ENCODE results near the gene PTPRN2.
"Not testable (repeated sequence)": the region's sequence is repeated elsewhere in the genome, so short reads cannot be mapped to it uniquely, and the experiment has no call there.

The PTPRN2 gene

DNA sequence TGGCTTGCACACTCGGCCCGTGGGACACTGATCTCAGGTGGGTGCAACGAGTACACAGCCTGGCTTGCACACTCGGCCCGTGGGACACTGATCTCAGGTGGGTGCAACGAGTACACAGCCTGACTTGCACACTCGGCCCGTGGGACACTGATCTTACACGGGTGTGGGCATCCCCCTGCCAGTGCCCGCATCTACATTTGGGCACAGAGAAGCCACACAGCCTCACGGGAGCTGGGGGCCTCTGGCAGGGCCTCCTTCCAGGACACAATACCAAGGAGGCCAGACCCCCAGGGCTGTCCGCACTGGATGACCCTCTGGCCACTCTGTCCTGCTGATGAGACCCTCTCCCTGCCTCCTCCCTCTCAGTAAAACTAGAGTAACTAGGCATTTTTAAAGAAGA lies 920.4 kb downstream of the PTPRN2 start:
- no peak for DNase-seq
- in situ Hi-C loops (cut with HindIII; ENCODE audit: low pct_ligation_motif_present, low pct_unique_long_range_greater_than_20kb, low sequenced_read_pairs), result no loop called here

DNA sequence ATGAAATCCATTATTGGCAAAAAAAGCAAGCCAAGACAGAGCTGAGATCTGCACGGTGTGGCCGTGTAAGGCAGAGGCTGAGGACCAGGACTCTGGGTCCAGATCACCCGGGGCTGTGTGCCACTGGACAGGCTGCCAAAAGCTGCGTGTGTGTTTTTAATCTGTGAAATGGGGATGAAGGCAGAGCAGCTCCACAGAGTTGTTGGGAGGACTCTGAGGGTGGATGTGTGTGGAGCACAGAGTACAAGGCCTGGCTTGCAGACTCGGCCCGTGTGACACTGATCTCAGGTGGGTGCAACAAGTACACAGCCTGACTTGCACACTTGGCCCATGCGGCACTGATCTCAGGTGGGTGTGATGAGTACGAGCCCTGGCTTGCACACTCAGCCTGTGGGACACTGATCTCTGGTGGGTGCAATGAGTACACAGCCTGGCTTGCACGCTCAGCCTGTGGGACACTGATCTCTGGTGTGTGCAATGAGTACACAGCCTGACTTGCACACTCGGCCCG lies 921.0 kb downstream of the PTPRN2 start:
- in situ Hi-C loops (cut with HindIII; ENCODE audit: low pct_ligation_motif_present, low pct_unique_long_range_greater_than_20kb, low sequenced_read_pairs), result no loop called here
- no peak for DNase-seq

DNA sequence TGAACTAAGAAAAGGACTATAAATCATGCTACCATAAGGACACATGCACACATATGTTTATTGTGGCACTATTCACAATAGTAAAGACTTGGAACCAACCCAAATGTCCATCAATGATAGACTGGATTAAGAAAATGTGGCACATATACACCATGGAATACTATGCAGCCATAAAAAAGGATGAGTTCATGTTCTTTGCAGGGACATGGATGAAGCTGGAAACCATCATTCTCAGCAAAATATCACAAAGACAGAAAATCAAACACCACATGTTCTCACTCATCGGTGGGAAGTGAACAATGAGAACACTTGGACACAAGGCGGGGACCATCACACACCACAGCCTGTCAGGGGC lies 922.0 kb downstream of the PTPRN2 start:
- DNase-seq; in situ Hi-C loops (cut with HindIII; ENCODE audit: low pct_ligation_motif_present, low pct_unique_long_range_greater_than_20kb, low sequenced_read_pairs): not testable (repeated sequence)

GRCh38 chr7:157664871-157665633 lies 922.6 kb downstream of the PTPRN2 start:
- no peak for DNase-seq
- in situ Hi-C loops (cut with HindIII; ENCODE audit: low pct_ligation_motif_present, low pct_unique_long_range_greater_than_20kb, low sequenced_read_pairs), result no loop called here

- no peak for DNase-seq
- in situ Hi-C loops (cut with HindIII; ENCODE audit: low pct_ligation_motif_present, low pct_unique_long_range_greater_than_20kb, low sequenced_read_pairs), result no loop called here
These were observed 923.6 kb downstream of the PTPRN2 start for GRCh38 chr7:157664034-157664433.

GRCh38 chr7:157662981-157663716 lies 924.5 kb downstream of the PTPRN2 start:
- DNase-seq, result no peak
- in situ Hi-C loops (cut with HindIII; ENCODE audit: low pct_ligation_motif_present, low pct_unique_long_range_greater_than_20kb, low sequenced_read_pairs), result no loop called here

DNA sequence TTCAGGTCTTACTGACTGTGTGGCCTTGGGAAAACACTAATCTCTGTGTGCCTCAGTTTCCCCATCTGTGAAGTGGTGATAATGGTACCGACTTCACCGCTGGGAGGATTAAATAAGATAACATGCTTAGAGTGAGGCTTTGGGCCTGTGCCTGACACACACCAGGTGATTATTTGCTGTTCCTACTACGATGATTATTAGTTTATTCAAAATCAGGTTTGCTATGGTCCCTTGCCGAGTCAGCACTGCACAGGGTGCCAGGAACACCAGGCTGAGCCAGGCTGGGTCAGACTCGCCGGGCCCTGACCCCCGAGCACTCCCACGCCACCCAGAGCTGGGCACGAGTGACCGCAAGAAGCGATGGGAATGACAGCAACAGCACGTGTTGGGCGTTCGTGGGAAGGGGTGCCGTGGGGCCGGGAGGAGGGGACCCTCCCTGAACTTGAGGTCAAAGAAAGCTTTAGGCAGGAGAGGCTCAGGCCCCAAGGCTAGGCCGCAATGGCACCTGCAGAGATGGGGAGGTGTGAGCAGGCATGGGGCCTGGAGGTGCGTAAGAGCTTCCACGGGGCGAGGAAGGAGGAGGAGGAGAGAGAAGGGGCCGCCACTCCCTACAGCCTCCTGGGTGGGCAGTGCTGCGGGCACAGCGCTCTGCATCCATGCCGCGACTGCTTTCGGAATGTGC lies 925.4 kb downstream of the PTPRN2 start:
- DNase-seq, result no peak
- in situ Hi-C loops (cut with HindIII; ENCODE audit: low pct_ligation_motif_present, low pct_unique_long_range_greater_than_20kb, low sequenced_read_pairs), result no loop called here

GRCh38 chr7:157661611-157661975 lies 926.0 kb downstream of the PTPRN2 start:
- no peak for DNase-seq
- in situ Hi-C loops (cut with HindIII; ENCODE audit: low pct_ligation_motif_present, low pct_unique_long_range_greater_than_20kb, low sequenced_read_pairs), result no loop called here

DNA sequence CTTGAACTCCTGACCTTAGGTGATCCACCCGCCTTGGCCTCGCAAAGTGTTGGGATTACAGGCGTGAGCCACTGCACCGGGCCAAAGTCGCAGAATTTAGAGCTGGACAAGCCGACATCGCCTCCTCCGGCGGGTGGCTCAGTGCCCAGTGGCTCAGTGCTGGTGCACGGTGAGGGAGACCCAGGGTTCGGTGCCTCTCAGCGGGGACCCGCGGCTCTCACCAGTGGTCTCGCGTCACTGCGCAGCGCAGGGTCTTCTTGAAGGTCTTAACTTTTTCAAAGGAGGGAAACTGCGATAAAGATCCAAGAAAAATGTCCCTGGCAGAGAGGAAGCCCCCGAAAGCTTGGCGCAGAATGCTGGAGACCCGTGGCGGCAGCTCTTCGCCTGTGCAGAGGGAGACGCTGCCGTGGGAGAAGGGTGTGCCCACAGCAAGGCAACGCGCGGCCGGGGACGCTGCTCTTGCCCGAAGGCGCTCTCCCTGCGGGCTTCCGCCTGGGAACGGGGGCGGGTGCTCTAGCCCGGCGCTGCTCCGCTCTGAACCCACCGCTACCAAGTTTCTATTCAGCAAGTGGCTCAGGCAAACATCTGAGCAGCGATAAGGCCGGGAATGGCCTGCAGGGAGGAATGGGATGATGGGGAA lies 926.5 kb downstream of the PTPRN2 start:
- in situ Hi-C loops (cut with HindIII; ENCODE audit: low pct_ligation_motif_present, low pct_unique_long_range_greater_than_20kb, low sequenced_read_pairs), result no loop called here

GRCh38 chr7:157658851-157659412 lies 928.7 kb downstream of the PTPRN2 start:
- DNase-seq, result no peak
- in situ Hi-C loops (cut with HindIII; ENCODE audit: low pct_ligation_motif_present, low pct_unique_long_range_greater_than_20kb, low sequenced_read_pairs), result no loop called here

More for the DNA sequence above, 926.5 kb downstream of the PTPRN2 start:
- no peak for DNase-seq

- in situ Hi-C loops (cut with HindIII; ENCODE audit: low pct_ligation_motif_present, low pct_unique_long_range_greater_than_20kb, low sequenced_read_pairs), result no loop called here
- DNase-seq, result no peak
These were observed 929.6 kb downstream of the PTPRN2 start for GRCh38 chr7:157657741-157658740.

- DNase-seq, result no peak
- in situ Hi-C loops (cut with HindIII; ENCODE audit: low pct_ligation_motif_present, low pct_unique_long_range_greater_than_20kb, low sequenced_read_pairs), result no loop called here
These were observed 931.3 kb downstream of the PTPRN2 start for GRCh38 chr7:157656195-157656769.

DNA sequence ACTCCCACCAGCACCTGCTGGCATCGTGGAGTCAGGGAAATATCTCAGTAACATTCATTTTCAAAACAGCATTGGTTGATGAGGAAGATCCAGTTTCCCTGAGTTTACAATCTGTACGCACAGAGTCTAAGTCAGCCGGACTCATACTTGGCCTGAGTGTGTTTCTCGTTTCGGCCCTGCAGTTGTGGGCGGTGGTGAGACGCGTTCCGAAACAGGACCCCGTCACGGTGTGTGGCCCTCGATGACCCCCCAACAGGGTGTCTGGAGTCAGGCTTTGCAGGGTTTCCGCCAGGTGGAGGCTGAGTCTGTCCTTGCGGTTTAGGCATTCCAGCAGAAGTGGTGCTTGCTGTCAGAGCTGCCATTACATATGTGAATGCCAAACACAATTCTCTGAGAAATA lies 933.3 kb downstream of the PTPRN2 start:
- in situ Hi-C loops (cut with HindIII; ENCODE audit: low pct_ligation_motif_present, low pct_unique_long_range_greater_than_20kb, low sequenced_read_pairs), result no loop called here
- no peak for DNase-seq

DNA sequence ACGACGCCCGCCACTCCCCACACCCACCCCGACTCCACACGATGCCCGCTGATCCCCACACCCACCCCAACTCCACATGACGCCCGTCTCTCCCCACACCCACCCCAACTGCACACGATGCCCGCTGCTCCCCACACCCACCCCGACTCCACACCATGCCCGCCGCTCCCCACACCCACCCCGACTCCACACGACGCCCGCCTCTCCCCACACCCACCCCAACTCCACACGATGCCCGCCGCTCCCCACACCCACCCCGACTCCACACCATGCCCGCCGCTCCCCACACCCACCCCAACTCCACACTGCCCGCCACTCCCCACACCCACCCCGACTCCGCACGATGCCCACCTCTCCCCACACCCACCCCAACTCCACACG lies 933.8 kb downstream of the PTPRN2 start:
- no peak for DNase-seq
- in situ Hi-C loops (cut with HindIII; ENCODE audit: low pct_ligation_motif_present, low pct_unique_long_range_greater_than_20kb, low sequenced_read_pairs), result no loop called here

DNA sequence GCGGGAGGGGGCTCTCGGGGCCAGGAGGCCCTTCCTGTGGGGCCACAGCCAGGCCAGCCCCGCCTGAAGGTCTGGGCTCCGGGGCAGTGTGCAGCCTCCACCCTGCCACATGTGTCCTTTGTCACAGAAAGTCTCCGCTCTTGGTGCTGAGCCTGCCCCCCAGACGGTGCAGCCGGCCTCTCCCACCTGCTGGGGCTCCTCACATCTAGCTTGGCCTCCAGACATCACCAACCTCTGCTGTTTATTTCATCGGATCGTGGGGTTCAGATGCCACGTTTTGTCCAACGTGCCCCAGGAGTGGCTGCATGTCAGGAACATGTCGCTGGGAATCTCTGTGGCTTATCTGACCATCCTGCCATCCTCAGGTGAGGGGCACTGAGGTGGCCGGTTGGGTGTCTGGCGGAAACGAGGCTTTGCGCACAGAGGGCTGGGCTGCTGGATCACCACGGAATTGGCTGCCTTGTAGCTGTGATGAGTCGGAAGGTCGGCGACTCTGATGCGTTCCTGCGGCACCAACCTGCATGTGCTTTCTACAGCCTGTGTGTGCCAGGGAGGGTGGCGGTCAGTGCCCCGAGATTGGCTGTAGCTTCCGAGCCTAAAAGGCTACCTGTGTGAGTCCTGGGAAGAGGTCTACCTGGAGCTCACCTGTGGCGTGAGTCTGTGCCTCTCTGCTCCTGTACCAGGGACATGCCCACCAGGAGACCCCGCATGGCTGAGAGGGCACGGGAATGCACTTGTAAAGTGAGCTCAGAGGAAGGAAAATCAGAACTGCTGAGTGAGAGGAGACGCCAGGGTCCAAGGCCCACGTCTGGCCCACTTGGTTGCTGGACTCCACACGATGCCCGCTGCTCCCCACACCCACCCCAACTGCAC lies 934.4 kb downstream of the PTPRN2 start:
- in situ Hi-C loops (cut with HindIII; ENCODE audit: low pct_ligation_motif_present, low pct_unique_long_range_greater_than_20kb, low sequenced_read_pairs), result no loop called here
- DNase-seq, result no peak

DNA sequence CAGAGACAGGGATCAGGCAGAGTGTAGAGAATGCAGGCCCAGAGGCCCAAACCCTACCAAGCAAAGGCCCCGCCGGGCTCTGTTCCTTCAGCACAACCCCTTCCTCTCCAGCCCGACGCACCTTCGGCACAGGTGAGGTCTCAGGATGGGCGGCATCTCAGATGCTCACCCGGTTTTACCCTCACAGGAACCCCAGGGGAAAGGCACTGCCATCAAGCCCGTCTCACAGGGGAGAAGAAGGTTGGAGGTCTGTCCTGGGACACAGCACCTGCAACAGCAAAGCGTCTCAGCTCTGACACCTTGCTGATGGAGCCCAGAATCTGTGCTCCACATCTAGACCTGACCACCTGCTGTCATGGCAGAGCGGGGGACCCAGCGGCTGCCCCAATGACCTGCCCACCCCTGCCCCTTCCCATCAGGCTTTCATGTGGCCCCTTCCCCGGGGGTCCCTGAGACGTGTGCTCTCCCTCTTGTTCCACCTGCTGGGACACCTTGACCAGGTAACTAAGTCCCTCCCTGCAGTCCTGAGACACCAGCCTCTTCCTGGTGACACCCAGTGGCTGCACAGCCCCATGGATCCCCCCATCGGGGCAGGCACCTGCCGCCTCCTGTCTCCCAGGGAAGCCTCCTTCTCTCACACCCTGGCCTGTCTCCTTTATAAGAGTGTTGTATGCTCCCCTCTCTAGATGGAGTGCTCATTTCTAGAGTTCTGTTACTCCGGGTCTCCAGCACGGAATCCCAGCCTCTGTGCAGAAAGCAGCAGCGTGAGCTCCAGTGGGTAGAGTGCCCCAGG lies 935.3 kb downstream of the PTPRN2 start:
- in situ Hi-C loops (cut with HindIII; ENCODE audit: low pct_ligation_motif_present, low pct_unique_long_range_greater_than_20kb, low sequenced_read_pairs), result no loop called here
- no peak for DNase-seq

All from ACHN (cell line).